Heart right ventricle (tissue), 16 donors: Measurements from ENCODE around the gene RECK. TPM values are rescaled to one million over a fixed set of nuclear protein-coding genes. Genes with fewer than 3 reads are reported as not detected.
A peak's percentile ranks its signal among the peaks of the same experiment; 100 is the strongest.

Experiments
- ATAC-seq, 8 donors: fragments of 200-7000 bp; cut with Tn5 transposase; one replicate each; pipeline ENCODE4 v1.9.1; 2020; ENCODE audit warnings: mild to moderate bottlenecking in 8 of 8, moderate library complexity in 8 of 8, moderate number of reproducible peaks in 1 of 8
- DNase-seq, 2 donors: peaks; one replicate each; pipeline ENCODE4 v3.0.0-alpha.2; 2020
- H3K27ac ChIP-seq, 10 donors: fragments of 200-600 bp; sonication (generic) in 2 of 10; one replicate each; pipeline versions ENCODE4 v1.5.0 to v1.8.0; 2020 to 2022; ENCODE audit warnings: mild to moderate bottlenecking in 3 of 10
- H3K27me3 ChIP-seq, 7 donors: fragments of 200-600 bp; one replicate each; pipeline ENCODE4 v1.8.0; 2021 to 2022; ENCODE audit warnings: mild to moderate bottlenecking in 2 of 7
- H3K36me3 ChIP-seq, 9 donors: fragments of 200-600 bp; sonication (generic) in 1 of 9; one replicate each; pipeline versions ENCODE4 v1.5.0 to v1.8.0; 2020 to 2022; ENCODE audit warnings: mild to moderate bottlenecking in 2 of 9
- H3K4me1 ChIP-seq, 9 donors: fragments of 200-600 bp; sonication (generic) in 1 of 9; one replicate each; pipeline versions ENCODE4 v1.5.0 to v1.8.0; 2020 to 2022; ENCODE audit warnings: mild to moderate bottlenecking in 4 of 9
- H3K4me3 ChIP-seq, 10 donors: fragments of 200-600 bp; sonication (generic) in 2 of 10; one replicate each; pipeline versions ENCODE4 v1.5.0 to v1.8.0; 2020 to 2022; ENCODE audit warnings: mild to moderate bottlenecking in 7 of 10, moderate library complexity in 2 of 10
- H3K9me3 ChIP-seq, 11 donors: fragments of 200-600 bp in 10 of 11; sonication (generic) in 2 of 11; one replicate each; pipeline versions ENCODE4 v1.5.0 to v1.8.0; 2013 to 2022; ENCODE audit warnings: mild to moderate bottlenecking in 2 of 11, control low read depth in 1 of 11, moderate library complexity in 1 of 11
- WGBS, 2 donors: extraction: QIAGEN DNeasy Blood & Tissue Kit; methylation state at CpG; one replicate each; pipeline ENCODE4 v1.1.7; 2013; ENCODE audit warnings: inconsistent platforms in 1 of 2; 5-methylcytosine and 5-hydroxymethylcytosine counted together
- intact Hi-C, 10 donors: fragments of 100-400 bp; cut with DNase I; formaldehyde crosslinking; loops; one replicate each; pipeline versions ENCODE4 v1.11.1 to v1.14.2; 2022
- polyA plus RNA-seq, 2 donors: library from polyadenylated mRNA; stranded (reverse); fragments of 200-250 nt; gene quantifications; one replicate each; pipeline ENCODE4 v1.2.3, GENCODE V29; 2013
- total RNA-seq, 10 donors: library from RNA; stranded (reverse); fragmentation: NEBNext Ultra II Directional in 3 of 10; extraction: Animal tissue kit (Norgen Biotek cat#: 25700) in 3 of 10; gene quantifications; one replicate each; pipeline versions ENCODE4 v1.2.1 to v1.2.4, GENCODE V29; 2021 to 2023
- TF ChIP-seq, protein P1 (sequence below), 9 donors: fragments of 200-600 bp; sonication (generic) in 2 of 9; IDR thresholded peaks; one replicate each; pipeline versions ENCODE4 v1.5.0 to v1.8.0; 2021 to 2022; ENCODE audit warnings: antibody characterized with exemption in 9 of 9, mild to moderate bottlenecking in 5 of 9, moderate library complexity in 1 of 9
- donor health status: Arrhythmogenic right ventricular cardiomyopathy.
- donor health status: ischemic (EF 13 %, LVEDD 7.1; RV severe dilation, severe dysfunction).
- donor health status: healthy with polysubstance abuse.
- donor health status: DM: no; HTN: yes; CAD: no.
- donor health status: DM: no; HTN: no; CAD: no.
- donor health status: ischemic (EF 25% LVEDD 6.9; RV normal size, moderate dysfunction).
- donor health status: ischemic (EF 25% LVEDD 5.7; RV mildly dilated, moderate dysfunction).
- donor health status: healthy.
- donor health status: DM: yes; HTN: yes; CAD: no.
- donor health status: Ischemic cardiomyopathy.
- donor health status: ischemic (EF 35%, LVEDD 5.7; RV mildly dilated, moderate dysfunction).
- donor health status: nonischemic (EF 11% LVEDD 7.7; RV severe dilation, severe dysfunction).
- donor health status: DM: yes; HTN: yes; CAD: no.
- donor health status: PGD.
- donor health status: ischemic (EF 29% LVEDD 5.4; RV normal size, mild dysfunction).
- donor health status: nonischemic (EF 23%, LVEDD 6.1; RV moderate dilation, normal function).

Gene RECK
- total and polyA plus RNA-seq, 12 donors, result 2.9 to 5.8 (median 5.1) TPM

DNA sequence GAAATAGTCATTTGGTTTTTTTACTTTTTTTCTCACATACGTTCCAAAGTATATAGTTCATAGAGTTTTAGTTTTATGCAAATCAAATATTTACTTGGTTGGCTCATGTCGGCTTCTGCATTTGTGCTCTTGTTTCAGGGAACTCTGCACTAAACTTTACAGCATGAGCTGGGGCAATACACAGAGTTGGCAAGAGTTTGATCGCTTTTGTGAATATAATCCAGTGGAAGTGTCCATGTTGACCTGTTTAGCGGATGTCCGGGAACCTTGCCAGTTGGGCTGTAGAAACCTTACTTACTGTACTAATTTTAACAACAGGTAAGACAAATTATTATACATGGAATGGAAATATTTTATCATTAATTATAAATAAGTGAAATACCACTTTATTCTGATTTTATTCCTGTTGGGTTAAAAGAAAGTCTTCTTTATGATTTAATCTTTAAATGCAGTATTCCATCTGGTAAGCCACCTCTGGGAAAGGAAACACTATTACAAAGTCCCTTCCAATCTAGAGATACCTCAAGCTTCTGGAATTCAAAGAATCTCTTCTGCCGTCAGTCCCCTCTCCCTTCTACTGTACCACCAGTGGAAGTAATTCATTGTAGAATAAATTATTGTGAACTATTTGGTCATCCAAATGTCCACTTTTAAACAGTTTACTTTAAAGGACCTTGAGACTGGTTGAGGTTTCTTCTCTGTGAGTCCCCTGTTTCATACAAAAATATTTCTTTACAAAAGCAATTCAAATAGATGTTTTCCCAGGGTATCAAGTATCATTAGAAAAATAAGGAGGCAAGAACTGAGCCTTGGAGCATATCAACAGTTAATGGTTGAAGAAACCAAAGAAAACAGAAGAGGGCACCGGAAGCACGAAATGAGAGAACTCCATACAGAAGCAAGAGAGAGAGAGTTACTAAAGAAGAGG, 54.6 kb downstream of the RECK start:
- ATAC-seq, result peak in 2 of 8 donors; percentile 52 to 73
- peak overlapping the region in 3 of 10 donors; percentile 23 to 74 (median 64) for H3K27ac ChIP-seq
- intact Hi-C loops, result loop anchor here in 1 of 10 donors (5.0 kb wide), 1 partner anchor 236 kb away; no protein-coding TSS in a partner anchor

DNA sequence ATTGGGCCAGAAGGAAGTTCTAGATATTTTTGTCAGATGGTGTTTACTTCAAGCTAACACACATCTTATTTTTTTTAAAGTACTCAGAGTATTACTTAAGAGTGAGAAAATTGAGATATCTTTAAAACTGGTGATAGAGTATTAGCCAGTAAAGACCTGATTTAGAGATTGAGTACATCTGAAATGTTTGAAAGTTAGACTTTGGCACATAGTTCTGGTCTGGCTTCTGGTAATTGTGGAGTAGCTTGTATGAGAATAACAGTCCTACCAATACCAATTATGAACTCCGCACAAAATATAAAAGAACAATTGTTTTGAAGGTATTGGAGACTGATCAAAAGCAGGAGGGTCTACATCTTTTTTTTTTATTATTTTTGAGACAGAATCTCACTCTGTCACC, 55.3 kb downstream of the RECK start:
- Histone ChIP-seq H3K27me3 (no peaks in the 10 kb centered on the region), H3K36me3 (peaks cover 0 to 9% (median 0%) of the 10 kb centered on the region in 9 donors), H3K9me3 (peaks cover 0 to 2% (median 0%) of the 10 kb centered on the region in 11 donors), H3K4me1 (peaks cover 0 to 26% (median 12%) of the 10 kb centered on the region in 9 donors), H3K4me3 (no peak overlapping the region), H3K27ac (peak overlapping the region in 3 of 10 donors; percentile 23 to 74 (median 64))
- 73 to 77% methylated on average over 1 of the region's 1 CpG for WGBS, 2 donors
- no peak for DNase-seq
- intact Hi-C loops, result loop anchor here in 1 of 10 donors (5.0 kb wide), 1 partner anchor 235 kb away; no protein-coding TSS in a partner anchor
- ATAC-seq, result peak in 1 of 8 donors; percentile 18
- TF ChIP-seq, protein P1, sequence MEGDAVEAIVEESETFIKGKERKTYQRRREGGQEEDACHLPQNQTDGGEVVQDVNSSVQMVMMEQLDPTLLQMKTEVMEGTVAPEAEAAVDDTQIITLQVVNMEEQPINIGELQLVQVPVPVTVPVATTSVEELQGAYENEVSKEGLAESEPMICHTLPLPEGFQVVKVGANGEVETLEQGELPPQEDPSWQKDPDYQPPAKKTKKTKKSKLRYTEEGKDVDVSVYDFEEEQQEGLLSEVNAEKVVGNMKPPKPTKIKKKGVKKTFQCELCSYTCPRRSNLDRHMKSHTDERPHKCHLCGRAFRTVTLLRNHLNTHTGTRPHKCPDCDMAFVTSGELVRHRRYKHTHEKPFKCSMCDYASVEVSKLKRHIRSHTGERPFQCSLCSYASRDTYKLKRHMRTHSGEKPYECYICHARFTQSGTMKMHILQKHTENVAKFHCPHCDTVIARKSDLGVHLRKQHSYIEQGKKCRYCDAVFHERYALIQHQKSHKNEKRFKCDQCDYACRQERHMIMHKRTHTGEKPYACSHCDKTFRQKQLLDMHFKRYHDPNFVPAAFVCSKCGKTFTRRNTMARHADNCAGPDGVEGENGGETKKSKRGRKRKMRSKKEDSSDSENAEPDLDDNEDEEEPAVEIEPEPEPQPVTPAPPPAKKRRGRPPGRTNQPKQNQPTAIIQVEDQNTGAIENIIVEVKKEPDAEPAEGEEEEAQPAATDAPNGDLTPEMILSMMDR (IDR thresholded peaks at IDR 0.05), result no peak

More for the DNA sequence above, 54.6 kb downstream of the RECK start:
- TF ChIP-seq, protein P1 (IDR thresholded peaks at IDR 0.05), result peak in 1 of 9 donors; percentile 9
- peaks cover 0 to 9% (median 0%) of the 10 kb centered on the region in 11 donors for H3K9me3 ChIP-seq
- whole genome bisulfite sequencing, 2 donors, result 34 to 44% methylated on average over 8 of the region's 8 CpGs
- peak in 1 of 2 donors; percentile 39 for DNase-seq
- peaks cover 0 to 16% (median 3%) of the 10 kb centered on the region in 9 donors for H3K36me3 ChIP-seq
- H3K27me3 ChIP-seq, result no peaks in the 10 kb centered on the region
- H3K4me1 ChIP-seq, result peaks cover 0 to 26% (median 12%) of the 10 kb centered on the region in 9 donors
- H3K4me3 ChIP-seq, result no peak overlapping the region

DNA sequence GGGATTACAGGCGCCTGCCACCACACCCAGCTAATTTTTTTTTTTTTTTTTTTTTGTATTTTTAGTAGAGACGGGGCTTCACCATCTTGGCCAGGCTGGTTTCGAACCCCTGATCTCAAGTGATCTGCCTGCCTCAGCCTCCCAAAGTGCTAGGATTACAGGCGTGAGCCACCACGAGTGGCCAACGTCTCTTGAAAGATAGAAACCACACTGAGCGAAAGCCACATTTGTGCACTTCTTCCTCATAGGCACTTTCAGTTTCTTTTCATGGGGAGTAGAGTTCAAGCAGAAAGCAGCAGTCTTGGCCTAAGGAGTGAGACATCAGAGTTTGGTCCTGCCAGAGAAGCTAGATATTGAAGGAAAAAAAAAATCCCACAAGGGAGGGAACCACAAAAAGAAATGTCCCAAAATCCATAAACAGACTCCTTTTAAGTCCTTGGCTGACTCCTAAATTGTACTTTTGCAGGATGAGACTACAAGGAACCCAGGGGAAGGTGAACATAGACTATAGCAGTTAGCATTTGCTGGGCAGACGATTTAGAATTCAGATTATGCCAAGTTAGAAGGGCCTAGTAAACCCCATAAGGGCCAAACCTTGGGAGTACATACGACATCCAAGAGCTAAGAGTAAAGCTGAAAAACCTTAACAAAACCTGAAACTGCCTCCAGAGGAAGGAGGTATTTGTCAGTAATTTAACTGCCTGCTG, 55.9 kb downstream of the RECK start:
- peak in 3 of 8 donors; percentile 43 to 72 (median 65) for ATAC-seq
- Histone ChIP-seq H3K9me3 (no peaks in the 10 kb centered on the region), H3K27me3 (no peaks in the 10 kb centered on the region), H3K4me1 (peaks cover 0 to 26% (median 12%) of the 10 kb centered on the region in 9 donors), H3K36me3 (peaks cover 0 to 3% (median 0%) of the 10 kb centered on the region in 9 donors), H3K27ac (peak overlapping the region in 3 of 10 donors; percentile 12 to 74 (median 64)), H3K4me3 (no peak overlapping the region)
- intact Hi-C loops, result loop anchor here in 1 of 10 donors (5.0 kb wide), 1 partner anchor 235 kb away; no protein-coding TSS in a partner anchor
- WGBS, 2 donors, result 85 to 91% methylated on average over 9 of the region's 9 CpGs
- TF ChIP-seq, protein P1 (IDR thresholded peaks at IDR 0.05), result no peak
- DNase-seq, result no peak

DNA sequence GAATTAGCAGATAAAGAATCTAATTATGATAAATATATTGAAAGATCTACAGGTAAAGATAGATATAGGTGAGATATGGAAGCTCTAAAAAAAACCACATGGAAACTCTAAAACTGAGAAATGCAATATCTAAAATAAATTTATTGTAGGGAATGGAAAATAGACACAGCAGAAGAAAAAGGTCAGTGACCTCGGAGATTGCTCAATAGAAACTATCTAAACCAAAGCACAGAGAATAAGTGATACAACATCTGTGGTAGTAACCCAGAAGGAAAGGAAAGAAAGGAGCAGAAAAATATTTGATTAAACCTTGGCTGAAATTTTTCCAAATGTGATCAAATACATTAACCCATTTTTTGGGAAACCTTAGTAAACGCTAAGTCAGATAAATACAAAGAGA, 56.7 kb downstream of the RECK start:
- Histone ChIP-seq H3K4me1 (peaks cover 0 to 26% (median 12%) of the 10 kb centered on the region in 9 donors), H3K27ac (peak overlapping the region in 1 of 10 donors; percentile 74), H3K36me3 (no peaks in the 10 kb centered on the region), H3K4me3 (no peak overlapping the region), H3K27me3 (no peaks in the 10 kb centered on the region), H3K9me3 (no peaks in the 10 kb centered on the region)
- WGBS, 2 donors, result 97 to 99% methylated on average over 2 of the region's 2 CpGs
- TF ChIP-seq, protein P1 (IDR thresholded peaks at IDR 0.05), result no peak
- ATAC-seq (peak in 1 of 8 donors; percentile 31), DNase-seq (no peak)
- intact Hi-C loops, result loop anchor here in 1 of 10 donors (5.0 kb wide), 1 partner anchor 234 kb away; no protein-coding TSS in a partner anchor
